ENCODE measurements around the gene SLC4A2.

DNA sequence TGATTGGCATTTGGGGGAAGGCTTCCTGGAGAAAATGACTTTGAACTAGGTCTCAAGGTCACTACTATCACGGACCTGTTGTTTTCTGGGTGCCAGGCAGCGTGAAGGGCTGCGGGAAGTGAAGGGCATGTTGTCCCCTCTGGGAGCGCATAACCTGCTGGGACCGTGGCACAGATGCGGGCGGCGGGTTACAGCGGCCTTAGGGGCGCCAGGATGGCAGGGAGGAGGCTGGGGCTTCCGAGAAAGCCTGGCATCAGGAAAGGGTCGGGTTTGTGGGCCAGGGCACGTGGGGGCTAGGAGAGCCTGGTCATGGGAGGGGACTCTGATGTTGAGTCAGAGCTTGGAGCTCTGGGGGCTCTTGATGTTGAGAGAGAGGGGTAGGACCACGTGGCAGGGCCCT lies 6.1 kb downstream of the SLC4A2 start:
- TF ChIP-seq GATA3 (IDR thresholded peaks at IDR 0.05; ENCODE audit: low read depth, low read length) (no peak), GATA2 (IDR thresholded peaks at IDR 0.05; ENCODE audit: low read depth, low read length) (no peak)
